ENCODE results near the gene PHF2. TPM values are rescaled to one million over a fixed set of nuclear protein-coding genes. Genes with fewer than 3 reads are reported as not detected.

Gene PHF2
- total RNA-seq, 2 donors from 2014 or later = 15.0 to 19.8 TPM

DNA sequence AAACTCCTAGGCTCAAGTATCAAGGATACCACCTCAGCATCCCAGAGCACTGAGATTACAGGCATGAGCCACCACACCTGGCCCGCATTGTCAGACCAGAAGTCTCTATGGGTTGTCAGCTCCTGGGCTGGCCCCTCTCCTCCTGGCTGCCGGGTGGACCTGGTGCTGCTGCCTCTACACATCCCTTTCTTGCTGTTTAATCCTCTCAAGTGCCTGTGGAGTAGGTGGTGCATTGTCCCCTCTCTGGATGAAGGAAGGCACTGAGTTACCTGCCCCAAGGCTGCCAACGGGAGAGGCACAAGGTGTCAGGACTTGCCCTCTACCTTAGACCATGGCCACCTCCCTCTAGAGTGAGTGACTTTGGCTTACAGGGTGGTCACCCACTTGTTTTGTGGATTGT lies 37.4 kb downstream of the PHF2 start:
- no peak for TF ChIP-seq POLR2A (IDR thresholded peaks at IDR 0.05)
- TF ChIP-seq, protein P1, sequence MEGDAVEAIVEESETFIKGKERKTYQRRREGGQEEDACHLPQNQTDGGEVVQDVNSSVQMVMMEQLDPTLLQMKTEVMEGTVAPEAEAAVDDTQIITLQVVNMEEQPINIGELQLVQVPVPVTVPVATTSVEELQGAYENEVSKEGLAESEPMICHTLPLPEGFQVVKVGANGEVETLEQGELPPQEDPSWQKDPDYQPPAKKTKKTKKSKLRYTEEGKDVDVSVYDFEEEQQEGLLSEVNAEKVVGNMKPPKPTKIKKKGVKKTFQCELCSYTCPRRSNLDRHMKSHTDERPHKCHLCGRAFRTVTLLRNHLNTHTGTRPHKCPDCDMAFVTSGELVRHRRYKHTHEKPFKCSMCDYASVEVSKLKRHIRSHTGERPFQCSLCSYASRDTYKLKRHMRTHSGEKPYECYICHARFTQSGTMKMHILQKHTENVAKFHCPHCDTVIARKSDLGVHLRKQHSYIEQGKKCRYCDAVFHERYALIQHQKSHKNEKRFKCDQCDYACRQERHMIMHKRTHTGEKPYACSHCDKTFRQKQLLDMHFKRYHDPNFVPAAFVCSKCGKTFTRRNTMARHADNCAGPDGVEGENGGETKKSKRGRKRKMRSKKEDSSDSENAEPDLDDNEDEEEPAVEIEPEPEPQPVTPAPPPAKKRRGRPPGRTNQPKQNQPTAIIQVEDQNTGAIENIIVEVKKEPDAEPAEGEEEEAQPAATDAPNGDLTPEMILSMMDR (IDR thresholded peaks at IDR 0.05) = no peak
- ATAC-seq (no peak), DNase-seq (no peak)
- Histone ChIP-seq H3K4me3 (no peak overlapping the region), H3K4me1 (peaks cover 2% of the 10 kb centered on the region), H3K9me3 (no peaks in the 10 kb centered on the region), H3K27me3 (no peaks in the 10 kb centered on the region), H3K27ac (no peak overlapping the region), H3K36me3 (replicated peaks in 1 of 2; ENCODE audit: insufficient read depth in 1 of 2, low read depth in 2 of 2) (no peaks in the 10 kb centered on the region)
- WGBS, 2 donors = 43 to 82% methylated on average over 2 to 3 of the region's 3 CpGs
- intact Hi-C loops (cut with DNase I) = no loop called here

DNA sequence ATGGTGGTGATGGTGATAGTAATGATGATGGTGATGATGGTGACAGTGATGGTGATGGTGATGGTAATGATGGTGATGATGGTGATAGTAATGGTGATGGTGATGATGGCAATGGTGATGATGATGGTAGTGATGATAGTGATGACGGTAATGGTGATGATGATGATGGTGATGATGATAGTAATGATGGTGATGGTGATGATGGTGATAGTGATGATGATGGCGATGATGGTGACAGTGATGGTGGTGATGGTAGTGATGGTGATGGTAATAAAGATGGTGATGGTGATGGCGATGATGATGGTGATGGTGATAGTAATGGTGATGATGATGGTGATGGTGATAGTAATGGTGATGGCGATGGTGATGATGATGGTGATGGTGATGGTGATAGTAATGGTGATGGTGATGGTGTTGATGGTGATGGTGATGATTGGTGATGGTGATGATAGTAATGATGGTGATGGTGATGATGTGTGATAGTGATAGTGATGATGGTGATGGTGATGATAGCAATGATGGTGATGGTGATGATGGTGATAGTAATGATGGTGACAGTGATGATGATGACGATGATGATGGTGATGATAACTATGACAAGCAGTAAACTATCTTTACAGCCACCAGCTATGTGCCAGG lies 38.6 kb downstream of the PHF2 start:
- no peaks in the 10 kb centered on the region for H3K9me3 ChIP-seq
- DNase-seq (no peak), ATAC-seq (no peak)
- WGBS, 2 donors = 83 to 84% methylated on average over 5 of the region's 5 CpGs
- H3K4me3 ChIP-seq = no peak overlapping the region
- no peak overlapping the region for H3K27ac ChIP-seq
- no peaks in the 10 kb centered on the region for H3K36me3 ChIP-seq (replicated peaks in 1 of 2; ENCODE audit: insufficient read depth in 1 of 2, low read depth in 2 of 2)
- TF ChIP-seq, protein P1 (IDR thresholded peaks at IDR 0.05) = no peak
- no peak for TF ChIP-seq POLR2A (IDR thresholded peaks at IDR 0.05)
- H3K27me3 ChIP-seq = no peaks in the 10 kb centered on the region
- intact Hi-C loops (cut with DNase I) = no loop called here
- H3K4me1 ChIP-seq = peaks cover 11% of the 10 kb centered on the region

DNA sequence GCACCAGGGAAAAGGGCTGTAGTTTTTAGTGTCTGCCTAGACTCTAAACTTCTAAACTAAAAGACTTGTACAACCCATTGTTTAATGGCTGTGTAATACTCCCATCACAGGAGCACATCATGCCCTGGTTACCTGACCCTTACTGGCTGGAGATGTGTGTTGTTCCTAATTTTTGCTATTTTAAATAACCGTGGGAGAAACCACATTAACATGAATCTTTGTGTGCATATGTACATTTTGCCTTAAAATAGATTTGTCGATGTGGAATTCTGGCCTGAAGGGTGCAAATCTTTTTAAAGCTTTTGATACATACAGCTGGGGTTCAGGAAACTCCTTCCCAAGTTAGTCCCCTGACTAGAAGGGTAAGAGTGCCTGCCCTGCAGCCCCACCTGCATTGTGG lies 39.7 kb downstream of the PHF2 start:
- no peak for ATAC-seq
- H3K36me3 ChIP-seq (replicated peaks in 1 of 2; ENCODE audit: insufficient read depth in 1 of 2, low read depth in 2 of 2) = no peaks in the 10 kb centered on the region
- intact Hi-C loops (cut with DNase I) = no loop called here
- H3K27me3 ChIP-seq = no peaks in the 10 kb centered on the region
- no peak for DNase-seq
- TF ChIP-seq POLR2A (IDR thresholded peaks at IDR 0.05) = no peak
- TF ChIP-seq, protein P1 (IDR thresholded peaks at IDR 0.05) = no peak
- 43 to 51% methylated on average over 2 of the region's 2 CpGs for WGBS, 2 donors
- no peak overlapping the region for H3K27ac ChIP-seq
- no peaks in the 10 kb centered on the region for H3K9me3 ChIP-seq
- H3K4me1 ChIP-seq = peaks cover 22% of the 10 kb centered on the region
- H3K4me3 ChIP-seq = no peak overlapping the region

DNA sequence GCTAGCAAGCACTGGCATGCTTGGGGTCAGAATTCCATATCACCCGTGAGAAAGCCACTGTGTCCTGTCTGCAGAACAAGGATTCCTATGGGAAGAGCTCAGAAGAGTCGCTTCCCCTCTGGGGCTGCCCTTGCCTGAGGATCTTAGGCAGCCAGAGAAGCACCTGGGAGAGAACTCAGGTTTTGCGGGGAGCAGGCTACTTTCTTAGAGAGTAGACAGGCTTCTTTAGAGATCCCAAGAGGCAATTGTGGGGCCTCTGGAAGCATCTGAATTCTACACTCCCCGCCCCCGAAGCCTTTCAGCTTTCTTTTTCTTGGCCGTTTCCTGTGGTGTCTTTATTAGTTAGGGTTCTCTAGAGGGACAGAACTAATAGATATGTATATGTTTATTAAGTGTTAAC lies 40.9 kb downstream of the PHF2 start:
- Histone ChIP-seq H3K4me3 (no peak overlapping the region), H3K27me3 (no peaks in the 10 kb centered on the region), H3K4me1 (peaks cover 31% of the 10 kb centered on the region), H3K9me3 (no peaks in the 10 kb centered on the region), H3K36me3 (replicated peaks in 1 of 2; ENCODE audit: insufficient read depth in 1 of 2, low read depth in 2 of 2) (no peaks in the 10 kb centered on the region), H3K27ac (no peak overlapping the region)
- no peak for ATAC-seq
- intact Hi-C loops (cut with DNase I) = no loop called here
- DNase-seq = no peak
- WGBS, 2 donors = 78 to 83% methylated on average over 5 to 6 of the region's 6 CpGs
- TF ChIP-seq POLR2A (IDR thresholded peaks at IDR 0.05) = no peak
- TF ChIP-seq, protein P1 (IDR thresholded peaks at IDR 0.05) = no peak

DNA sequence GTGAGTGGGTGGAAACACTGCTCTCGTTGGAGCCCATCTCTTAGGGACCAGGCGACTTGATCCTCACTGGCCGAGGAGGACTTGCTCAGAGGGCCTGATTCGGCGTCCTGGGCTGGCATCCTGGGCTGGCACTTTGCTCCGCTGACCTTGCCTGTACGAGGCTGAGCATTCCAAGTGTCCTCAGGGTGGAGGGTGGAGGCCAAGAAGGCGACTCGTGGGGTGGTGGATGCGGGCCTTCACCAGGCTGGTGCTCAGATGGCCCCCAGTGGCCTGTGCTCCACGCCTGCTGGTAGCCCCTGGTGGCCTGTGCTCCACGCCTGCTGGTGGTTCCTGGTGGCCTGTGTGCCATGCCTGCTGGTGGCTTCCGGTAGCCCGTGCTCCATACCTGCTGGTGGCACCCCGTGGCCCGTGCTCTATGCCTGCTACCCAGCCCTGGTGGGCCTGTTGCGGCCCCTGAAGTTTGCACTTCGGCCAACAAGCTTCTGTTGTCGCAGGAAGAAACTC lies 42.9 kb downstream of the PHF2 start:
- DNase-seq (no peak), ATAC-seq (no peak)
- H3K27me3 ChIP-seq = no peaks in the 10 kb centered on the region
- peaks cover 31% of the 10 kb centered on the region for H3K4me1 ChIP-seq
- WGBS, 2 donors = 83 to 100% methylated on average over 1 to 19 of the region's 19 CpGs
- no peak for TF ChIP-seq POLR2A (IDR thresholded peaks at IDR 0.05)
- TF ChIP-seq, protein P1 (IDR thresholded peaks at IDR 0.05) = no peak
- intact Hi-C loops (cut with DNase I) = no loop called here
- no peak overlapping the region for H3K4me3 ChIP-seq
- no peak overlapping the region for H3K27ac ChIP-seq
- H3K9me3 ChIP-seq = no peaks in the 10 kb centered on the region
- H3K36me3 ChIP-seq (replicated peaks in 1 of 2; ENCODE audit: insufficient read depth in 1 of 2, low read depth in 2 of 2) = no peaks in the 10 kb centered on the region

All from body of pancreas (tissue), 4 donors.